ENCODE measurements around the gene OR52E5. TPM values are rescaled to one million over a fixed set of nuclear protein-coding genes. Genes with fewer than 3 reads are reported as not detected.

The OR52E5 gene
- polyA plus RNA-seq = not detected

- 80 to 90% (median 83%) methylated on average over 3 of the region's 3 CpGs for WGBS, 3 donors
- no peak within 1 kb of the TSS for H3K27ac ChIP-seq (ENCODE audit: low read depth, low read length)
These were observed at the start of gene OR52E5 for GRCh38 chr11:5892908-5893307. OR52E5 (plus strand) TSS chr11:5893208; CDS start chr11:5900777, 7,569 bp downstream.

GRCh38 chr11:5846701-5847100 lies 46.3 kb upstream of the OR52E5 start:
- H3K27ac ChIP-seq (ENCODE audit: low read depth, low read length) = no peak overlapping the region
- WGBS, 3 donors = 32 to 54% (median 33%) methylated on average over 1 of the region's 1 CpG

- no peak overlapping the region for H3K27ac ChIP-seq (ENCODE audit: low read depth, low read length)
These were observed 45.3 kb upstream of the OR52E5 start for GRCh38 chr11:5847711-5848110.

- H3K27ac ChIP-seq (ENCODE audit: low read depth, low read length) = no peak overlapping the region
- 86 to 100% (median 90%) methylated on average over 1 of the region's 1 CpG for WGBS, 3 donors
These were observed 42.0 kb upstream of the OR52E5 start for GRCh38 chr11:5851002-5851401.

- H3K27ac ChIP-seq (ENCODE audit: low read depth, low read length) = no peak within 1 kb of the TSS
- WGBS, 3 donors = 83 to 95% (median 93%) methylated on average over 3 of the region's 3 CpGs
These were observed 35.4 kb upstream of the OR52E5 start, which contains the start of gene OR52E8 for GRCh38 chr11:5857590-5857989. OR52E8 (minus strand) TSS chr11:5857690; CDS start chr11:5857690, 0 bp downstream.

- no peak overlapping the region for H3K27ac ChIP-seq (ENCODE audit: low read depth, low read length)
- 77 to 91% (median 86%) methylated on average over 2 of the region's 2 CpGs for WGBS, 3 donors
These were observed 27.2 kb upstream of the OR52E5 start for GRCh38 chr11:5865826-5866225.

GRCh38 chr11:5878564-5878963 lies 14.4 kb upstream of the OR52E5 start:
- WGBS, 3 donors = 51 to 70% (median 70%) methylated on average over 2 of the region's 2 CpGs
- H3K27ac ChIP-seq (ENCODE audit: low read depth, low read length) = no peak overlapping the region

- no peak within 1 kb of the TSS for H3K27ac ChIP-seq (ENCODE audit: low read depth, low read length)
- 69 to 84% (median 79%) methylated on average over 4 of the region's 4 CpGs for WGBS, 3 donors
These were observed 12.7 kb upstream of the OR52E5 start, which contains the start of gene OR52E4 for GRCh38 chr11:5880329-5880728. OR52E4 (plus strand) TSS chr11:5880629; CDS start chr11:5884293, 3,664 bp downstream.

- no peak overlapping the region for H3K27ac ChIP-seq (ENCODE audit: low read depth, low read length)
These were observed 11.3 kb upstream of the OR52E5 start for GRCh38 chr11:5881756-5882155.

GRCh38 chr11:5887172-5887571 lies 5.8 kb upstream of the OR52E5 start:
- 56 to 75% (median 71%) methylated on average over 3 of the region's 3 CpGs for WGBS, 3 donors
- H3K27ac ChIP-seq (ENCODE audit: low read depth, low read length) = no peak overlapping the region

- H3K27ac ChIP-seq (ENCODE audit: low read depth, low read length) = no peak overlapping the region
- WGBS, 3 donors = 57 to 71% (median 70%) methylated on average over 1 of the region's 1 CpG
These were observed 5.3 kb upstream of the OR52E5 start for GRCh38 chr11:5887661-5888060.

GRCh38 chr11:5891216-5891800 lies 1.7 kb upstream of the OR52E5 start:
- 56 to 64% (median 63%) methylated on average over 4 of the region's 4 CpGs for WGBS, 3 donors
- no peak overlapping the region for H3K27ac ChIP-seq (ENCODE audit: low read depth, low read length)

GRCh38 chr11:5899534-5899933 lies 6.5 kb downstream of the OR52E5 start:
- no peak overlapping the region for H3K27ac ChIP-seq (ENCODE audit: low read depth, low read length)
- whole genome bisulfite sequencing, 3 donors = 80 to 87% (median 87%) methylated on average over 2 of the region's 2 CpGs

GRCh38 chr11:5910540-5910939 lies 17.5 kb downstream of the OR52E5 start:
- 59 to 75% (median 75%) methylated on average over 2 of the region's 2 CpGs for WGBS, 3 donors
- no peak overlapping the region for H3K27ac ChIP-seq (ENCODE audit: low read depth, low read length)

- WGBS, 3 donors = 61 to 78% (median 77%) methylated on average over 2 of the region's 2 CpGs
- no peak overlapping the region for H3K27ac ChIP-seq (ENCODE audit: low read depth, low read length)
These were observed 29.9 kb downstream of the OR52E5 start for GRCh38 chr11:5922749-5923426.

GRCh38 chr11:5923427-5923776 lies 30.4 kb downstream of the OR52E5 start:
- H3K27ac ChIP-seq (ENCODE audit: low read depth, low read length) = no peak overlapping the region

- H3K27ac ChIP-seq (ENCODE audit: low read depth, low read length) = no peak overlapping the region
These were observed 30.8 kb downstream of the OR52E5 start for GRCh38 chr11:5923794-5924193.

GRCh38 chr11:5928271-5928670 lies 35.3 kb downstream of the OR52E5 start:
- no peak overlapping the region for H3K27ac ChIP-seq (ENCODE audit: low read depth, low read length)
- 92 to 96% (median 95%) methylated on average over 17 of the region's 17 CpGs for WGBS, 3 donors

GRCh38 chr11:5928811-5929210 lies 35.8 kb downstream of the OR52E5 start:
- 85 to 89% (median 85%) methylated on average over 15 of the region's 15 CpGs for WGBS, 3 donors
- no peak overlapping the region for H3K27ac ChIP-seq (ENCODE audit: low read depth, low read length)

- no peak overlapping the region for H3K27ac ChIP-seq (ENCODE audit: low read depth, low read length)
- WGBS, 3 donors = 86 to 93% (median 88%) methylated on average over 31 of the region's 31 CpGs
These were observed 36.8 kb downstream of the OR52E5 start for GRCh38 chr11:5929571-5930368.

Data from adipose tissue (tissue), 3 donors.